H1 (cell line): ENCODE data around the gene CACNA1C. TPM values are rescaled to one million over a fixed set of nuclear protein-coding genes. Genes with fewer than 3 reads are reported as not detected.

ENCODE experiments used
- CTCF ChIA-PET: fragments of 300-600 bp; sonication (Branson Sonifier 250); formaldehyde crosslinking; loops from one replicate; lab custom pipeline; 2021; ENCODE audit not compliant: partially characterized antibody; lab: Charles Lee
- POLR2A ChIA-PET: fragments of 300-600 bp; sonication (Branson Sonifier 250); formaldehyde crosslinking; loops from one replicate; lab custom pipeline; 2021; ENCODE audit warnings: inconsistent platforms; ENCODE audit not compliant: partially characterized antibody; lab: Charles Lee
- DNase-seq, 2 experiments: peaks; one replicate each; pipeline versions ENCODE4 v3.0.0 to v3.0.0-alpha.2; 2010 to 2022; ENCODE audit warnings: low spot score in 2 of 2, low read depth in 1 of 2, mixed read lengths in 1 of 2
- FAIRE-seq: peaks from 2 replicates; lab custom pipeline; 2011; peaks lifted over from hg19 to GRCh38; lab: Jason Lieb, UNC
- H2AFZ ChIP-seq: 2 replicates; pipeline ENCODE4 v1.8.1; 2012; ENCODE audit warnings: low read length, inconsistent platforms
- H2AK5ac ChIP-seq: 2 replicates; pipeline ENCODE4 v1.6.1; 2013; ENCODE audit warnings: low read depth, low read length
- H2BK120ac ChIP-seq: replicated peaks from 2 replicates; pipeline ENCODE3; 2013; ENCODE audit warnings: low read depth, low read length, inconsistent platforms
- H2BK12ac ChIP-seq: 2 replicates; pipeline ENCODE4 v1.6.1; 2013; ENCODE audit warnings: low read depth, low read length
- H2BK15ac ChIP-seq: 2 replicates; pipeline ENCODE4 v1.6.1; 2013; ENCODE audit warnings: low read length
- H2BK20ac ChIP-seq: 2 replicates; pipeline ENCODE4 v1.6.1; 2013; ENCODE audit warnings: low read length
- H2BK5ac ChIP-seq: 2 replicates; pipeline ENCODE4 v1.6.1; 2013; ENCODE audit warnings: low read depth, low read length
- H3K14ac ChIP-seq: 2 replicates; pipeline ENCODE4 v1.6.1; 2013; ENCODE audit warnings: inconsistent platforms; ENCODE audit not compliant: insufficient read length
- H3K18ac ChIP-seq: 2 replicates; pipeline ENCODE4 v1.6.1; 2013; ENCODE audit warnings: low read length; ENCODE audit errors: extremely low read depth
- H3K23ac ChIP-seq: 2 replicates; pipeline ENCODE4 v1.6.1; 2013; ENCODE audit warnings: inconsistent platforms; ENCODE audit not compliant: insufficient read length
- H3K23me2 ChIP-seq: 2 replicates; pipeline ENCODE4 v1.6.1; 2013; ENCODE audit warnings: low read depth, low read length
- H3K27ac ChIP-seq: 2 replicates; pipeline ENCODE4 v1.6.1; 2011; ENCODE audit warnings: low read depth, low read length, inconsistent platforms
- H3K27me3 ChIP-seq, 4 experiments: replicated peaks in 1 of 4; 1 replicate in 1 of 4; 2 replicates in 3 of 4; pipeline versions ENCODE4 v1.6.1 to v1.8.1; 2011 to 2013; ENCODE audit warnings: low read length in 3 of 4, mild to moderate bottlenecking in 3 of 4, inconsistent platforms in 2 of 4, mixed read lengths in 2 of 4, moderate library complexity in 1 of 4; ENCODE audit not compliant: control insufficient read depth in 3 of 4, insufficient read depth in 3 of 4; ENCODE audit errors: extremely low read depth in 1 of 4
- H3K36me3 ChIP-seq, 4 experiments: 2 replicates each; pipeline versions ENCODE4 v1.6.1 to v1.8.1; 2011 to 2013; ENCODE audit warnings: mild to moderate bottlenecking in 4 of 4, low read length in 3 of 4, moderate library complexity in 2 of 4, control low read depth in 1 of 4, inconsistent platforms in 1 of 4; ENCODE audit not compliant: insufficient read depth in 4 of 4, control insufficient read depth in 2 of 4
- H3K4ac ChIP-seq: replicated peaks from 2 replicates; pipeline ENCODE3; 2013; ENCODE audit warnings: low read length, low read depth, mixed read lengths, inconsistent platforms; ENCODE audit not compliant: insufficient read length
- H3K4me1 ChIP-seq, 4 experiments: replicated peaks in 1 of 4; 1 replicate in 1 of 4; 2 replicates in 3 of 4; pipeline versions ENCODE4 v1.6.1 to v1.8.1; 2011 to 2013; ENCODE audit warnings: low read length in 3 of 4, inconsistent platforms in 2 of 4, mixed read lengths in 1 of 4; ENCODE audit not compliant: insufficient read depth in 4 of 4, control insufficient read depth in 3 of 4
- H3K4me2 ChIP-seq, 2 experiments: 2 replicates each; pipeline versions ENCODE4 v1.6.1 to v1.8.1; 2011 to 2013; ENCODE audit warnings: low read depth in 2 of 2, low read length in 2 of 2, control low read depth in 1 of 2, inconsistent platforms in 1 of 2, mild to moderate bottlenecking in 1 of 2; ENCODE audit not compliant: insufficient read depth in 1 of 2
- H3K4me3 ChIP-seq, 4 experiments: fragments of 200-600, 300-600 bp in 1 of 4; sonication (generic), shearing (Covaris generic), sonication (Bioruptor Twin) in 1 of 4; 2 replicates each; pipeline versions ENCODE4 v1.5.1 to v1.8.1; 2011 to 2016; ENCODE audit warnings: low read length in 4 of 4, low read depth in 3 of 4, control low read depth in 2 of 4, inconsistent platforms in 2 of 4, mild to moderate bottlenecking in 2 of 4, mixed read lengths in 1 of 4, moderate library complexity in 1 of 4; ENCODE audit not compliant: insufficient read depth in 2 of 4; ENCODE audit errors: extremely low read depth in 1 of 4
- H3K56ac ChIP-seq: replicated peaks from 2 replicates; pipeline ENCODE3; 2013; ENCODE audit warnings: low read depth, mild to moderate bottlenecking, mixed read lengths, low read length, inconsistent platforms; ENCODE audit not compliant: insufficient read length
- H3K79me1 ChIP-seq: 2 replicates; pipeline ENCODE4 v1.6.1; 2013; ENCODE audit warnings: low read depth, low read length, control low read depth
- H3K79me2 ChIP-seq, 2 experiments: 2 replicates each; pipeline versions ENCODE4 v1.6.1 to v1.8.1; 2012 to 2013; ENCODE audit warnings: low read length in 2 of 2, mild to moderate bottlenecking in 2 of 2, inconsistent platforms in 1 of 2; ENCODE audit not compliant: insufficient read depth in 2 of 2, control insufficient read depth in 1 of 2
- H3K9ac ChIP-seq, 4 experiments: replicated peaks in 1 of 4; 1 replicate in 1 of 4; 2 replicates in 3 of 4; pipeline versions ENCODE4 v1.6.1 to v1.8.1; 2011 to 2013; ENCODE audit warnings: low read depth in 3 of 4, low read length in 3 of 4, control low read depth in 2 of 4, mild to moderate bottlenecking in 2 of 4, moderate library complexity in 2 of 4, inconsistent platforms in 1 of 4; ENCODE audit errors: extremely low read depth in 1 of 4
- H3K9me3 ChIP-seq, 2 experiments: 2 replicates each; pipeline versions ENCODE4 v1.6.1 to v1.8.1; 2012 to 2013; ENCODE audit warnings: mild to moderate bottlenecking in 2 of 2, moderate library complexity in 2 of 2, control low read depth in 1 of 2, inconsistent platforms in 1 of 2, low read depth in 1 of 2, low read length in 1 of 2, mixed read lengths in 1 of 2; ENCODE audit not compliant: insufficient read depth in 2 of 2
- H4K20me1 ChIP-seq, 2 experiments: replicated peaks in 1 of 2; 2 replicates each; pipeline versions ENCODE3 to v1.8.1; 2011 to 2013; ENCODE audit warnings: inconsistent platforms in 2 of 2, low read length in 2 of 2, mild to moderate bottlenecking in 1 of 2; ENCODE audit not compliant: insufficient read depth in 2 of 2, control insufficient read depth in 1 of 2
- H4K5ac ChIP-seq: 2 replicates; pipeline ENCODE4 v1.6.1; 2013; ENCODE audit warnings: low read length, low read depth, mixed read lengths, inconsistent platforms; ENCODE audit not compliant: insufficient read length
- H4K8ac ChIP-seq: 2 replicates; pipeline ENCODE4 v1.8.0; 2013; ENCODE audit warnings: mild to moderate bottlenecking, moderate library complexity, low read length, inconsistent platforms; ENCODE audit not compliant: insufficient read depth; ENCODE audit errors: extremely low read depth
- H4K91ac ChIP-seq: replicated peaks from 2 replicates; pipeline ENCODE3; 2013; ENCODE audit warnings: low read length, mixed read lengths, inconsistent platforms; ENCODE audit not compliant: insufficient read length
- CEBPB ChIP-seq: IDR thresholded peaks from 2 replicates; pipeline ENCODE4 v1.6.1; 2012; ENCODE audit warnings: low read depth, low read length
- CHD1 ChIP-seq: IDR thresholded peaks from 2 replicates; pipeline ENCODE4 v1.6.1; 2012; ENCODE audit warnings: low read depth, low read length, improper control_type of control experiment
- RAD21 ChIP-seq, 2 experiments: IDR thresholded peaks in 1 of 2; conservative IDR thresholded peaks in 1 of 2; 2 replicates each; pipeline ENCODE4 v1.6.1; 2011; ENCODE audit warnings: low read depth in 2 of 2, low read length in 2 of 2, improper control_type of control experiment in 1 of 2, inconsistent platforms in 1 of 2, mild to moderate bottlenecking in 1 of 2, moderate library complexity in 1 of 2
- RFX5 ChIP-seq: IDR thresholded peaks from 2 replicates; pipeline ENCODE4 v1.6.1; 2011; ENCODE audit warnings: low read depth, low read length, improper control_type of control experiment, borderline replicate concordance
- WGBS, 2 experiments: shearing (Covaris generic) in 1 of 2; methylation state at CpG; one replicate each; pipeline versions ENCODE4 v1.1.6 to v1.1.7; 2013 to 2015; ENCODE audit warnings: low lambda C conversion rate in 2 of 2, mixed read lengths in 2 of 2, inconsistent platforms in 1 of 2, low coverage in 1 of 2, missing lambda C conversion rate in 1 of 2; ENCODE audit not compliant: insufficient replicate concordance in 2 of 2, insufficient coverage in 1 of 2, insufficient read length in 1 of 2; ENCODE audit errors: extremely low coverage in 1 of 2, missing lambda C conversion rate in 1 of 2; 5-methylcytosine and 5-hydroxymethylcytosine counted together
- polyA plus RNA-seq, 7 experiments: library from polyadenylated mRNA; depleted of rRNA in 3 of 7; stranded (reverse) in 5 of 7; unstranded in 2 of 7; fragments of >200 nt in 5 of 7; fragments of 200-250 nt in 2 of 7; gene quantifications; 1 replicate in 5 of 7; 2 replicates in 1 of 7; 4 replicates in 1 of 7; pipeline versions ENCODE4 v1.2.1 to v1.2.3, GENCODE V29; 2011 to 2013; ENCODE audit warnings: missing spikeins in 2 of 7, mixed read lengths in 2 of 7
- total RNA-seq: library from RNA; stranded (reverse); fragmentation: NEBNext Ultra II Directional; extraction: Animal tissue kit (Norgen Biotek cat#: 25700); gene quantifications from 2 replicates; pipeline ENCODE4 v1.2.1, GENCODE V29; 2021
- TF ChIP-seq, protein P1 (sequence below): IDR thresholded peaks from 2 replicates; pipeline ENCODE4 v1.6.1; 2012; ENCODE audit warnings: low read length, inconsistent platforms

CACNA1C gene
- total and polyA plus RNA-seq, 2 of the 8 experiments (the other 6 are each of a cell fraction or from before 2014, with no cell fraction given) = 1.3 TPM

DNA sequence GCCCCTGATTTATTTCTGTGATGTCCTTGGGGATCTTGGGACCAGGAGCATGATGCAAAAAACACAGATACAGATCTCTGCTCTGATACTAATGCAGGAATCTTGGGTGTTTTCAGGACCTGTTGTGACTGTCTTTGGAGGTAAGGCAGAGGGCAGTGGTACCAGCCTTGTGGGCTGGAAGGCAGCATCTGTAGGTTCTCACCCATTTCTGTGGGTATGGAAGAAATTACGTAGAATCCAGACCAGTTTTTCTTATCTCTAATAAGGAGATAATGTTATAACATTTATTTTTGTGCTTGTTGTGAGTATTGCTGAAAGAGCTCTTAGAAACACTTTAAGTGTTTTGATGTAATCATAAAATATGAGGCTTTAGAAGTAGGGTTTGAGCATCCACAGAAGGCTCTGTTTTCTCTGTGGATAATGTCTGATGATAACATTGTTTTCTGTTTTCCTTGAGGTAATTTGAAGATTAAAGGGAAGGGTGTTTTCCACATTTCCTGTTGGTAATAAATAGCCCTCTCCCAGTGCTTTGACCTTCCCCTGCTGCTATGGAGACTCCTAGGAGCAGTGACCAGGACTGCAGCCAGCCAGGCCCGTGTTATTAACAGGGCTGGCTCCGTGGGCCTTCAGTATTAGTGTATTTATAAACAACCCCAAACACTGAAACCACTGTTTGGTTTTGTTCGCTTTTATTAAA, 39.1 kb upstream of the CACNA1C start:
- H4K8ac ChIP-seq = no peak overlapping the region
- no peak overlapping the region for H2BK5ac ChIP-seq
- no peak overlapping the region for H3K4me3 ChIP-seq
- 56% methylated on average over 4 of the region's 4 CpGs; no CpG with 5 or more reads in 1 of the 2 experiments for WGBS, 2 experiments
- no peak overlapping the region for H3K4ac ChIP-seq
- H3K79me2 ChIP-seq = no peaks in the 10 kb centered on the region
- no peak overlapping the region for H3K4me2 ChIP-seq
- H3K56ac ChIP-seq = no peak overlapping the region
- no peaks in the 10 kb centered on the region for H3K27me3 ChIP-seq
- FAIRE-seq (no peak), DNase-seq (no peak)
- H3K14ac ChIP-seq = no peak overlapping the region
- H3K18ac ChIP-seq = no peak overlapping the region
- H2BK15ac ChIP-seq = no peak overlapping the region
- no peak overlapping the region for H2BK12ac ChIP-seq
- no peak overlapping the region for H2BK120ac ChIP-seq
- H3K23ac ChIP-seq = no peak overlapping the region
- no peaks in the 10 kb centered on the region for H3K9me3 ChIP-seq
- no peak overlapping the region for H4K5ac ChIP-seq
- H3K4me1 ChIP-seq = peaks cover 2 to 5% (median 3%) of the 10 kb centered on the region in 4 experiments; a peak in 5 of 7 replicates
- no peaks in the 10 kb centered on the region for H3K23me2 ChIP-seq
- H2AK5ac ChIP-seq = no peak overlapping the region
- H3K9ac ChIP-seq = no peak overlapping the region
- no peak overlapping the region for H3K27ac ChIP-seq
- H4K91ac ChIP-seq = no peak overlapping the region
- H2BK20ac ChIP-seq = no peak overlapping the region
- H3K36me3 ChIP-seq = no peaks in the 10 kb centered on the region; a peak in 1 of 8 replicates
- POLR2A ChIA-PET = no interaction called here
- no peaks in the 10 kb centered on the region for H3K79me1 ChIP-seq
- TF ChIP-seq, protein P1, sequence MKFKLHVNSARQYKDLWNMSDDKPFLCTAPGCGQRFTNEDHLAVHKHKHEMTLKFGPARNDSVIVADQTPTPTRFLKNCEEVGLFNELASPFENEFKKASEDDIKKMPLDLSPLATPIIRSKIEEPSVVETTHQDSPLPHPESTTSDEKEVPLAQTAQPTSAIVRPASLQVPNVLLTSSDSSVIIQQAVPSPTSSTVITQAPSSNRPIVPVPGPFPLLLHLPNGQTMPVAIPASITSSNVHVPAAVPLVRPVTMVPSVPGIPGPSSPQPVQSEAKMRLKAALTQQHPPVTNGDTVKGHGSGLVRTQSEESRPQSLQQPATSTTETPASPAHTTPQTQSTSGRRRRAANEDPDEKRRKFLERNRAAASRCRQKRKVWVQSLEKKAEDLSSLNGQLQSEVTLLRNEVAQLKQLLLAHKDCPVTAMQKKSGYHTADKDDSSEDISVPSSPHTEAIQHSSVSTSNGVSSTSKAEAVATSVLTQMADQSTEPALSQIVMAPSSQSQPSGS = no peak
- TF ChIP-seq RAD21 (IDR thresholded peaks at IDR 0.05 in 1 of 2, conservative IDR thresholded peaks at IDR 0.05 in 1 of 2; ENCODE audit: low read depth in 2 of 2, low read length in 2 of 2) (peak in 1 of 2 experiments; percentile 10; a peak in 1 of 4 replicates), RFX5 (no peak), CEBPB (no peak), CHD1 (no peak)
- H2AFZ ChIP-seq = no peak overlapping the region
- CTCF ChIA-PET = interaction anchor here (0.9 to 6.5 kb wide), 9 partner anchors 9 to 361 kb away, joined by 3 to 43 read pairs (median 5); partner anchors contain the start of gene DCP1B
- no peaks in the 10 kb centered on the region for H4K20me1 ChIP-seq
